ENCODE results near the gene SOD3.
A peak's percentile ranks its signal among the peaks of the same experiment; 100 is the strongest.

SOD3 gene

GRCh38 chr4:24783506-24783905 lies 11.9 kb upstream of the SOD3 start:
- ChIA-PET CTCF (no interaction called here), POLR2A (no interaction called here)
- H3K4me1 ChIP-seq (ENCODE audit: control extremely low read depth in 1 of 4, control insufficient read depth in 4 of 4, insufficient read depth in 4 of 4, low read length in 3 of 4) = no peaks in the 10 kb centered on the region
- H3K27me3 ChIP-seq (replicated peaks in 2 of 5; ENCODE audit: control insufficient read depth in 4 of 5, insufficient read depth in 5 of 5, low read length in 4 of 5) = peaks cover 0 to 5% (median 0%) of the 10 kb centered on the region in 5 experiments
- no peaks in the 10 kb centered on the region for H3K36me3 ChIP-seq (ENCODE audit: control insufficient read depth in 4 of 4, insufficient read depth in 4 of 4, low read length in 3 of 4)
- WGBS (ENCODE audit: insufficient coverage) = 85% methylated on average over 3 of the region's 3 CpGs
- no peak for DNase-seq
- H3K9me3 ChIP-seq (ENCODE audit: control extremely low read depth in 1 of 5, control insufficient read depth in 4 of 5, insufficient read depth in 2 of 5, low read depth in 1 of 5, low read length in 4 of 5) = peaks cover 0 to 6% (median 0%) of the 10 kb centered on the region in 5 experiments
- no peak overlapping the region for H3K4me3 ChIP-seq (ENCODE audit: control insufficient read depth in 1 of 7, extremely low read depth in 1 of 7, insufficient read depth in 4 of 7, low read depth in 2 of 7, low read length in 6 of 7)
- H3K27ac ChIP-seq (ENCODE audit: insufficient read depth in 1 of 2, low read depth in 1 of 2, low read length in 2 of 2, poor library complexity in 1 of 2, severe bottlenecking in 2 of 2) = no peak overlapping the region

- Histone ChIP-seq H3K4me3 (ENCODE audit: control insufficient read depth in 1 of 7, extremely low read depth in 1 of 7, insufficient read depth in 4 of 7, low read depth in 2 of 7, low read length in 6 of 7) (no peak overlapping the region), H3K36me3 (ENCODE audit: control insufficient read depth in 4 of 4, insufficient read depth in 4 of 4, low read length in 3 of 4) (no peaks in the 10 kb centered on the region), H3K27me3 (replicated peaks in 2 of 5; ENCODE audit: control insufficient read depth in 4 of 5, insufficient read depth in 5 of 5, low read length in 4 of 5) (peaks cover 0 to 12% (median 7%) of the 10 kb centered on the region in 5 experiments), H3K27ac (ENCODE audit: insufficient read depth in 1 of 2, low read depth in 1 of 2, low read length in 2 of 2, poor library complexity in 1 of 2, severe bottlenecking in 2 of 2) (no peak overlapping the region), H3K4me1 (ENCODE audit: control extremely low read depth in 1 of 4, control insufficient read depth in 4 of 4, insufficient read depth in 4 of 4, low read length in 3 of 4) (peaks cover 0 to 6% (median 5%) of the 10 kb centered on the region in 4 experiments), H3K9me3 (ENCODE audit: control extremely low read depth in 1 of 5, control insufficient read depth in 4 of 5, insufficient read depth in 2 of 5, low read depth in 1 of 5, low read length in 4 of 5) (peaks cover 0 to 6% (median 0%) of the 10 kb centered on the region in 5 experiments)
- POLR2A ChIA-PET = no interaction called here
- CTCF ChIA-PET = no interaction called here
- DNase-seq = no peak
These were observed 4.3 kb upstream of the SOD3 start for GRCh38 chr4:24791043-24791442.

GRCh38 chr4:24792552-24792951 lies 2.8 kb upstream of the SOD3 start:
- WGBS (ENCODE audit: insufficient coverage) = 100% methylated on average over 1 of the region's 4 CpGs
- ChIA-PET POLR2A (no interaction called here), CTCF (interaction anchor here (1.3 kb wide), 1 partner anchor 54 kb away, joined by 3 read pairs; no protein-coding TSS in a partner anchor)
- Histone ChIP-seq H3K9me3 (ENCODE audit: control extremely low read depth in 1 of 5, control insufficient read depth in 4 of 5, insufficient read depth in 2 of 5, low read depth in 1 of 5, low read length in 4 of 5) (peaks cover 0 to 4% (median 0%) of the 10 kb centered on the region in 5 experiments), H3K4me1 (ENCODE audit: control extremely low read depth in 1 of 4, control insufficient read depth in 4 of 4, insufficient read depth in 4 of 4, low read length in 3 of 4) (peaks cover 0 to 6% (median 5%) of the 10 kb centered on the region in 4 experiments), H3K4me3 (ENCODE audit: control insufficient read depth in 1 of 7, extremely low read depth in 1 of 7, insufficient read depth in 4 of 7, low read depth in 2 of 7, low read length in 6 of 7) (no peak overlapping the region), H3K36me3 (ENCODE audit: control insufficient read depth in 4 of 4, insufficient read depth in 4 of 4, low read length in 3 of 4) (no peaks in the 10 kb centered on the region), H3K27me3 (replicated peaks in 2 of 5; ENCODE audit: control insufficient read depth in 4 of 5, insufficient read depth in 5 of 5, low read length in 4 of 5) (peaks cover 0 to 25% (median 13%) of the 10 kb centered on the region in 5 experiments), H3K27ac (ENCODE audit: insufficient read depth in 1 of 2, low read depth in 1 of 2, low read length in 2 of 2, poor library complexity in 1 of 2, severe bottlenecking in 2 of 2) (no peak overlapping the region)
- DNase-seq = no peak

GRCh38 chr4:24793219-24794005 lies 2.0 kb upstream of the SOD3 start:
- no peaks in the 10 kb centered on the region for H3K36me3 ChIP-seq (ENCODE audit: control insufficient read depth in 4 of 4, insufficient read depth in 4 of 4, low read length in 3 of 4)
- 75% methylated on average over 4 of the region's 8 CpGs for WGBS (ENCODE audit: insufficient coverage)
- ChIA-PET POLR2A (no interaction called here), CTCF (interaction anchor here (1.3 kb wide), 1 partner anchor 53 kb away, joined by 3 read pairs; no protein-coding TSS in a partner anchor)
- peaks cover 0 to 6% (median 5%) of the 10 kb centered on the region in 4 experiments for H3K4me1 ChIP-seq (ENCODE audit: control extremely low read depth in 1 of 4, control insufficient read depth in 4 of 4, insufficient read depth in 4 of 4, low read length in 3 of 4)
- peaks cover 0 to 34% (median 20%) of the 10 kb centered on the region in 5 experiments for H3K27me3 ChIP-seq (replicated peaks in 2 of 5; ENCODE audit: control insufficient read depth in 4 of 5, insufficient read depth in 5 of 5, low read length in 4 of 5)
- peak in 2 of 3 donors; percentile 13 to 26 for DNase-seq
- H3K9me3 ChIP-seq (ENCODE audit: control extremely low read depth in 1 of 5, control insufficient read depth in 4 of 5, insufficient read depth in 2 of 5, low read depth in 1 of 5, low read length in 4 of 5) = no peaks in the 10 kb centered on the region
- H3K27ac ChIP-seq (ENCODE audit: insufficient read depth in 1 of 2, low read depth in 1 of 2, low read length in 2 of 2, poor library complexity in 1 of 2, severe bottlenecking in 2 of 2) = no peak overlapping the region
- peak overlapping the region in 1 of 7 experiments; percentile 51 for H3K4me3 ChIP-seq (ENCODE audit: control insufficient read depth in 1 of 7, extremely low read depth in 1 of 7, insufficient read depth in 4 of 7, low read depth in 2 of 7, low read length in 6 of 7)

GRCh38 chr4:24794051-24794450 lies 1.3 kb upstream of the SOD3 start:
- WGBS (ENCODE audit: insufficient coverage) = 67% methylated on average over 4 of the region's 4 CpGs
- Histone ChIP-seq H3K36me3 (ENCODE audit: control insufficient read depth in 4 of 4, insufficient read depth in 4 of 4, low read length in 3 of 4) (no peaks in the 10 kb centered on the region), H3K4me1 (ENCODE audit: control extremely low read depth in 1 of 4, control insufficient read depth in 4 of 4, insufficient read depth in 4 of 4, low read length in 3 of 4) (peaks cover 0 to 6% (median 5%) of the 10 kb centered on the region in 4 experiments), H3K27ac (ENCODE audit: insufficient read depth in 1 of 2, low read depth in 1 of 2, low read length in 2 of 2, poor library complexity in 1 of 2, severe bottlenecking in 2 of 2) (no peak overlapping the region), H3K27me3 (replicated peaks in 2 of 5; ENCODE audit: control insufficient read depth in 4 of 5, insufficient read depth in 5 of 5, low read length in 4 of 5) (peaks cover 0 to 40% (median 26%) of the 10 kb centered on the region in 5 experiments), H3K9me3 (ENCODE audit: control extremely low read depth in 1 of 5, control insufficient read depth in 4 of 5, insufficient read depth in 2 of 5, low read depth in 1 of 5, low read length in 4 of 5) (no peaks in the 10 kb centered on the region), H3K4me3 (ENCODE audit: control insufficient read depth in 1 of 7, extremely low read depth in 1 of 7, insufficient read depth in 4 of 7, low read depth in 2 of 7, low read length in 6 of 7) (peak overlapping the region in 1 of 7 experiments; percentile 51)
- CTCF ChIA-PET = no interaction called here
- peak in 2 of 3 donors; percentile 5 to 9 for DNase-seq
- POLR2A ChIA-PET = no interaction called here

- WGBS (ENCODE audit: insufficient coverage) = 94% methylated on average over 5 of the region's 10 CpGs
- H3K4me1 ChIP-seq (ENCODE audit: control extremely low read depth in 1 of 4, control insufficient read depth in 4 of 4, insufficient read depth in 4 of 4, low read length in 3 of 4) = peaks cover 1 to 7% (median 5%) of the 10 kb centered on the region in 4 experiments
- H3K27ac ChIP-seq (ENCODE audit: insufficient read depth in 1 of 2, low read depth in 1 of 2, low read length in 2 of 2, poor library complexity in 1 of 2, severe bottlenecking in 2 of 2) = no peak overlapping the region
- no peak for DNase-seq
- no peak overlapping the region for H3K4me3 ChIP-seq (ENCODE audit: control insufficient read depth in 1 of 7, extremely low read depth in 1 of 7, insufficient read depth in 4 of 7, low read depth in 2 of 7, low read length in 6 of 7)
- no peaks in the 10 kb centered on the region for H3K9me3 ChIP-seq (ENCODE audit: control extremely low read depth in 1 of 5, control insufficient read depth in 4 of 5, insufficient read depth in 2 of 5, low read depth in 1 of 5, low read length in 4 of 5)
- no peaks in the 10 kb centered on the region for H3K36me3 ChIP-seq (ENCODE audit: control insufficient read depth in 4 of 4, insufficient read depth in 4 of 4, low read length in 3 of 4)
- POLR2A ChIA-PET = no interaction called here
- peaks cover 0 to 44% (median 30%) of the 10 kb centered on the region in 5 experiments for H3K27me3 ChIP-seq (replicated peaks in 2 of 5; ENCODE audit: control insufficient read depth in 4 of 5, insufficient read depth in 5 of 5, low read length in 4 of 5)
- CTCF ChIA-PET = no interaction called here
These were observed 893 bp upstream of the SOD3 start for GRCh38 chr4:24794480-24794879.

GRCh38 chr4:24795666-24796381 lies 451 bp downstream of the SOD3 start:
- POLR2A ChIA-PET = no interaction called here
- no peak overlapping the region for H3K27ac ChIP-seq (ENCODE audit: insufficient read depth in 1 of 2, low read depth in 1 of 2, low read length in 2 of 2, poor library complexity in 1 of 2, severe bottlenecking in 2 of 2)
- 86% methylated on average over 6 of the region's 9 CpGs for WGBS (ENCODE audit: insufficient coverage)
- H3K4me1 ChIP-seq (ENCODE audit: control extremely low read depth in 1 of 4, control insufficient read depth in 4 of 4, insufficient read depth in 4 of 4, low read length in 3 of 4) = peaks cover 5 to 19% (median 9%) of the 10 kb centered on the region in 4 experiments
- DNase-seq = no peak
- CTCF ChIA-PET = no interaction called here
- H3K27me3 ChIP-seq (replicated peaks in 2 of 5; ENCODE audit: control insufficient read depth in 4 of 5, insufficient read depth in 5 of 5, low read length in 4 of 5) = peaks cover 0 to 58% (median 36%) of the 10 kb centered on the region in 5 experiments
- no peak overlapping the region for H3K4me3 ChIP-seq (ENCODE audit: control insufficient read depth in 1 of 7, extremely low read depth in 1 of 7, insufficient read depth in 4 of 7, low read depth in 2 of 7, low read length in 6 of 7)
- no peaks in the 10 kb centered on the region for H3K36me3 ChIP-seq (ENCODE audit: control insufficient read depth in 4 of 4, insufficient read depth in 4 of 4, low read length in 3 of 4)
- H3K9me3 ChIP-seq (ENCODE audit: control extremely low read depth in 1 of 5, control insufficient read depth in 4 of 5, insufficient read depth in 2 of 5, low read depth in 1 of 5, low read length in 4 of 5) = no peaks in the 10 kb centered on the region

Measured in common myeloid progenitor, CD34-positive (primary cell).